ENCODE data around the gene CRTC3.

The CRTC3 gene

DNA sequence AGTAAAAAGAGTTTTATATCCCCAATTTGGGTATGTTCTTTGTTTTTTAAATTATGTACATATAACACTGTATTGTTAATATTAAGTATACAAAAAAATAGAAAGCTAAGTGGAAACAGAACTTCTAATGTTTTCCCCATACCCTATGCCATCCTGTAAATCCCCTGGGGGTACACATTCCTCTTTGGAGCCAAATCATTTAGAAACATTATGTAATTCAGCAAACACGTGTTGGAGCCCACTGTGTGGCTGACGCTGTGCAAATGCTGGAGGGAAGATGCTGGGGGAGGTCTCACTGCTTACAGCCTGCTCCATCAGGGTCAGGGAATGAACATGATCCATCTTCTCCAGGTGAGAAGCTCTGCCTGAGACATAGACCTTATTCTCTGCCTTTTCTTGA lies 52.8 kb downstream of the CRTC3 start:
- DNase-seq (ENCODE audit: insufficient read length, low spot score) (no peak), FAIRE-seq (no peak)
- TF ChIP-seq, protein P1, sequence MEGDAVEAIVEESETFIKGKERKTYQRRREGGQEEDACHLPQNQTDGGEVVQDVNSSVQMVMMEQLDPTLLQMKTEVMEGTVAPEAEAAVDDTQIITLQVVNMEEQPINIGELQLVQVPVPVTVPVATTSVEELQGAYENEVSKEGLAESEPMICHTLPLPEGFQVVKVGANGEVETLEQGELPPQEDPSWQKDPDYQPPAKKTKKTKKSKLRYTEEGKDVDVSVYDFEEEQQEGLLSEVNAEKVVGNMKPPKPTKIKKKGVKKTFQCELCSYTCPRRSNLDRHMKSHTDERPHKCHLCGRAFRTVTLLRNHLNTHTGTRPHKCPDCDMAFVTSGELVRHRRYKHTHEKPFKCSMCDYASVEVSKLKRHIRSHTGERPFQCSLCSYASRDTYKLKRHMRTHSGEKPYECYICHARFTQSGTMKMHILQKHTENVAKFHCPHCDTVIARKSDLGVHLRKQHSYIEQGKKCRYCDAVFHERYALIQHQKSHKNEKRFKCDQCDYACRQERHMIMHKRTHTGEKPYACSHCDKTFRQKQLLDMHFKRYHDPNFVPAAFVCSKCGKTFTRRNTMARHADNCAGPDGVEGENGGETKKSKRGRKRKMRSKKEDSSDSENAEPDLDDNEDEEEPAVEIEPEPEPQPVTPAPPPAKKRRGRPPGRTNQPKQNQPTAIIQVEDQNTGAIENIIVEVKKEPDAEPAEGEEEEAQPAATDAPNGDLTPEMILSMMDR (IDR thresholded peaks at IDR 0.05; ENCODE audit: insufficient read depth, missing control alignments) = no peak

DNA sequence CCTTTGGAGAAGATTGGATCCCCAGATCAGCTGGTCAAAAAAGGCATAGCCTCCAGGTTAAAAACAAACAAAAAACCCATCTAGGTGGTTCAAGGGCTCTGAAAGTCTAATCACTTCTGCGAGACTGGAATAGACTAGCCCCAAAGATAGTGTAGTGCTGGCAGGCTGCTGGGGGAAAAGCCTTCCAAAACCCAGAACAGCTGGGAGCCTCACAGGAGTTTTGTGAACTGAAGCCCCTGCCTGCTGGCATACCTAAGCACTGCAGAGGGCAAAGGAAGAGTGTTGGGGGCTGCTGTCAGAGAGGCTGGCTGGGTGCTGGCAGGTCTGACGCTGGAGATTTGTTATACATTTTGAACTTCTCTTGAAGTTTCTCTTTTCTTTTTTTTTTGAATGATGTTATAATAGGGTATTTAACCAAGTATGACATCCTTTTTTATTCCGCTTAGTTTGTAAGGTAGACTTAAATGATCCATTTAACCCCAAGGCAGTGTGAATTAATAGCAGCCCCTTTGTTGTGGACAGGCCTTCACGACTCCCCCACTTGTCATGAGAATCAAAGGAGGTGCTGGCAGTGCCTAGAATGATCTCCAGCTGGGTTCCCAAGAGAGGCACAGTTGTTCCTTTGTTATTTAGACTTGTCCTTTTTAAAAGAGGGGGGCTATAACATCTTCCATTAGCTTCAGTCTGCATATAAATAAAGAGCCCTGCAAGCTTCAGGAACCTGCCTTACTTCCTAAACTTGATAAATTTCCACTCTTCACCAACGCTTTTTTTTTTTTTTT lies 53.9 kb downstream of the CRTC3 start:
- no peak for FAIRE-seq

DNA sequence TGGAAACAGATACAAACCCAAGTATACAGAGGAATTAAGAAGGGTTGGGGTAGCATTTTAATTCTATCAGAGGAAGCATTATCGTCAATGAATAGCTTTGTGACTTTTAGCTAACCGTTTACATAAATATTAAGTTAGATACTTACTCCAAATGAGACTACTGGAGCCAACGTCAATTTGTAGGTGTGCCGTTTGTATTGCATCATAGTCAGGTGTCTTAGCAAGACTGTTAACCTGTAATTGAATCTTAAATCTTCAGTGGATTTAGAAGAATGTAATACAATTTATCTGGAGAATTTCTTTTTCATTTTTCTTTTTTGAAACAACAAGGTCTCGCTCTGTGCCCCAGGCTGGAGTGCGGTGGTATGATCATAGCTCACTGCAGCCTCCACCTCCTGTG lies 55.1 kb downstream of the CRTC3 start:
- FAIRE-seq = no peak
- TF ChIP-seq, protein P1 (IDR thresholded peaks at IDR 0.05; ENCODE audit: insufficient read depth, missing control alignments) = no peak
- no peak for DNase-seq (ENCODE audit: insufficient read length, low spot score)

More for the DNA sequence above, 53.9 kb downstream of the CRTC3 start:
- DNase-seq (ENCODE audit: insufficient read length, low spot score) = no peak
- TF ChIP-seq, protein P1 (IDR thresholded peaks at IDR 0.05; ENCODE audit: insufficient read depth, missing control alignments) = no peak

GRCh38 chr15:90585863-90586262 lies 56.1 kb downstream of the CRTC3 start:
- DNase-seq (ENCODE audit: insufficient read length, low spot score) = no peak

GRCh38 chr15:90586948-90587347 lies 57.2 kb downstream of the CRTC3 start:
- TF ChIP-seq, protein P1 (IDR thresholded peaks at IDR 0.05; ENCODE audit: insufficient read depth, missing control alignments) = no peak
- DNase-seq (ENCODE audit: insufficient read length, low spot score) (no peak), FAIRE-seq (no peak)

More at GRCh38 chr15:90585863-90586262, 56.1 kb downstream of the CRTC3 start:
- TF ChIP-seq, protein P1 (IDR thresholded peaks at IDR 0.05; ENCODE audit: insufficient read depth, missing control alignments) = no peak
- no peak for FAIRE-seq

GRCh38 chr15:90588427-90588826 lies 58.7 kb downstream of the CRTC3 start:
- FAIRE-seq (no peak), DNase-seq (ENCODE audit: insufficient read length, low spot score) (no peak)
- TF ChIP-seq, protein P1 (IDR thresholded peaks at IDR 0.05; ENCODE audit: insufficient read depth, missing control alignments) = no peak

DNA sequence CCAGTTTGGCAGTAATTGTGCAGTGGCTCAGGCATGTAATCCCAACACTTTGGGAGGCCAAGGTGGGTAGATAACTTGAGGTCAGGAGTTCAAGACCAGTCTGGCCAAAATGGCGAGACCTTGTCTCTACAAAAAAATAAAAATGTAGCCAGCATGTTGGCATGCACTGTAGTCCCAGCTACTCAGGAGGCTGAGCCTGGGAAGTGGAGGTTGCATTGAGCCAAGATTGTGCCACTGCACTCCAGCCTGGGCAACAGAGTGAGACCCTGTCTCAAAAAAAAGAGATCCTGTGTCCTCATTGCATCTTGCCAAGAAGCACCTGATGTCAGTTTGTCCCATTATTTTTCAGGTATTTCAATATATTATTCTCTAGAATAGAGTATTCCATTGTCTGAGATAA lies 61.8 kb downstream of the CRTC3 start:
- FAIRE-seq = no peak
- no peak for DNase-seq (ENCODE audit: insufficient read length, low spot score)
- TF ChIP-seq, protein P1 (IDR thresholded peaks at IDR 0.05; ENCODE audit: insufficient read depth, missing control alignments) = no peak

Data from D721Med (cell line).